HFFc6 (cell line): ENCODE results near the gene HOXA6. TPM values are rescaled to one million over a fixed set of nuclear protein-coding genes. Genes with fewer than 3 reads are reported as not detected.

Experiments used
- DNase-seq: peaks from one replicate; pipeline ENCODE4 v3.0.0-alpha.2; 2018
- H3K27ac Mint-ChIP-seq: 2 replicates; pipeline ENCODE4 v1.8.0; 2020; ENCODE audit warnings: mild to moderate bottlenecking, mixed read lengths
- H3K27me3 Mint-ChIP-seq: 2 replicates; pipeline ENCODE4 v1.8.0; 2021; ENCODE audit warnings: mild to moderate bottlenecking, moderate library complexity, mixed read lengths; ENCODE audit not compliant: insufficient read depth
- H3K36me3 Mint-ChIP-seq: 2 replicates; pipeline ENCODE4 v1.8.0; 2021; ENCODE audit warnings: low read depth, mixed read lengths
- H3K4me1 Mint-ChIP-seq: 2 replicates; pipeline ENCODE4 v1.8.0; 2020; ENCODE audit warnings: low read depth, mixed read lengths
- H3K4me3 Mint-ChIP-seq: 2 replicates; pipeline ENCODE4 v1.8.0; 2020; ENCODE audit warnings: mild to moderate bottlenecking, moderate library complexity, mixed read lengths
- H3K9me3 Mint-ChIP-seq: 2 replicates; pipeline ENCODE4 v1.8.0; 2020; ENCODE audit warnings: mild to moderate bottlenecking, mixed read lengths
- total RNA-seq, 6 experiments: library from RNA; stranded (reverse); fragmentation: NEBNext Ultra II Directional; extraction: Animal tissue kit (Norgen Biotek cat#: 25700); gene quantifications; 2 replicates in 1 of 6; 3 replicates in 5 of 6; pipeline ENCODE4 v1.2.3, GENCODE V29; 2021
- TF ChIP-seq, protein P1 (sequence below): fragments of 200-600 bp; sonication (generic); IDR thresholded peaks from 2 replicates; pipeline ENCODE4 v1.5.0; 2021; ENCODE audit warnings: antibody characterized with exemption, mild to moderate bottlenecking

The HOXA6 gene
- total RNA-seq, 6 experiments from 2014 or later, result 2.3 to 3.8 (median 2.8) TPM

DNA sequence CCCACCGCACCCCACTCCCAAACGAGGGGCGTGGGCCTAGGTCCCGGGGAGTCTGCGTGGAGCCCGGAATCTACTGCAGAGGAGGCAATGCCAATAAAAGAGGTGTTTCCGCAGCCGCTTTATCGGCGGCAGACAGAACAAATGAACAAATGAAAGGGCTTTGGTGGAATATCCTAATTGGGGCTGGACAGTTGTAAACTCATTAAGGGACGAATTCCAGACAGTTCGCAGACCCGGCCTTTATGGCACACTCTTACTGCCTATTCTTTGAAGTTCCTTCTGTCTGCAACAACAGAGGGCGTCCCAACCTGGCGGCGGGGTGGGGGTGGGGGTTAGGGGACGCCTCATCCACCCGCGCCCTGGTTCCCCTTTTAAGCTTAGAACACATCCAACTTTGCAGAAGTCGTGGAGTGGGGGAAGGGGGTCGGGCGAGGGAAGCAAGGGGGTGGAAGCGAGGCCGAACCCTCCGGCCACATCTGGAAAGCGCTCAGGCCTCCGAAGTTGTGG lies 13.7 kb upstream of the HOXA6 start:
- Mint-ChIP-seq H3K36me3 (peaks cover 31% of the 10 kb centered on the region), H3K27me3 (peaks cover 8% of the 10 kb centered on the region), H3K4me3 (peak overlapping the region; percentile 86), H3K4me1 (no peaks in the 10 kb centered on the region; the same call in 1 of the 2 replicates), H3K27ac (peak overlapping the region; percentile 81), H3K9me3 (no peaks in the 10 kb centered on the region)
- TF ChIP-seq, protein P1, sequence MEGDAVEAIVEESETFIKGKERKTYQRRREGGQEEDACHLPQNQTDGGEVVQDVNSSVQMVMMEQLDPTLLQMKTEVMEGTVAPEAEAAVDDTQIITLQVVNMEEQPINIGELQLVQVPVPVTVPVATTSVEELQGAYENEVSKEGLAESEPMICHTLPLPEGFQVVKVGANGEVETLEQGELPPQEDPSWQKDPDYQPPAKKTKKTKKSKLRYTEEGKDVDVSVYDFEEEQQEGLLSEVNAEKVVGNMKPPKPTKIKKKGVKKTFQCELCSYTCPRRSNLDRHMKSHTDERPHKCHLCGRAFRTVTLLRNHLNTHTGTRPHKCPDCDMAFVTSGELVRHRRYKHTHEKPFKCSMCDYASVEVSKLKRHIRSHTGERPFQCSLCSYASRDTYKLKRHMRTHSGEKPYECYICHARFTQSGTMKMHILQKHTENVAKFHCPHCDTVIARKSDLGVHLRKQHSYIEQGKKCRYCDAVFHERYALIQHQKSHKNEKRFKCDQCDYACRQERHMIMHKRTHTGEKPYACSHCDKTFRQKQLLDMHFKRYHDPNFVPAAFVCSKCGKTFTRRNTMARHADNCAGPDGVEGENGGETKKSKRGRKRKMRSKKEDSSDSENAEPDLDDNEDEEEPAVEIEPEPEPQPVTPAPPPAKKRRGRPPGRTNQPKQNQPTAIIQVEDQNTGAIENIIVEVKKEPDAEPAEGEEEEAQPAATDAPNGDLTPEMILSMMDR, result peak; percentile 60
- no peak for DNase-seq

DNA sequence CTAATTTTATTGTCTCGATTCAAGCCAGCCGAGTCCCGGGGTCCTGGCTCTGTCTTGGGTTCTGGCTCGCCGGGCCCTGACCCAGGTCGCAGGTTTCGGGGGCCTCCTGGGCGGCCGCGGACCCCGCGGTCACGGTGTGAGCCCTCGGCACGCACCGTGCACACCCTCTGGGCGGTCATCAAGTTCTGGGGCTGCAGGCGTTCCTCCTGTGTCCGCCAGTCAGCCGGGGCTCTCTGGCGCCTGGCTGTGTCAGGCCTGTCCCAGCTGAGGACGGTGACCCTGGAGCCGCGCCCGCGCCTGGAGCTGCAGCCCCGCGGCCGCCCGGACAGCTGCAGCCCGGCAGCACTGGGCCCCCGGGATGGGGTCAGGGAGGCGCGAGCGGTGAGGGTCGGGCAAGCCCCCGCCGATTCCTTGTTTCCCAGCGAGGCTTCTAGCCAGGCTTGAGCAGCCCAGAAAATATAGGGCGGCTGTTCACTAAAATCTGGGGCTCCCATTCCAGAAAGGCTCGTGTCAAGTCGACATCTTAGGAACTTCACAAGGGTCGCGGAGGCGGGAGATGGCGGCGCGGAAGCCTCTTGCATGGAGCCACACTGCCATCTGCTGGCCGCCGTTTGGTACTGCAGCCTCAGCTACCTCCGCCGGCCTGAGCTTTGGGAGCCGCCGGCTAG lies 13.1 kb upstream of the HOXA6 start:
- peak; percentile 71 for DNase-seq
- Mint-ChIP-seq H3K36me3 (peaks cover 31% of the 10 kb centered on the region), H3K9me3 (no peaks in the 10 kb centered on the region), H3K4me3 (peak overlapping the region; percentile 86), H3K27ac (peak overlapping the region; percentile 81), H3K4me1 (peaks cover 2% of the 10 kb centered on the region), H3K27me3 (peaks cover 10% of the 10 kb centered on the region)
- TF ChIP-seq, protein P1, result peak; percentile 100

DNA sequence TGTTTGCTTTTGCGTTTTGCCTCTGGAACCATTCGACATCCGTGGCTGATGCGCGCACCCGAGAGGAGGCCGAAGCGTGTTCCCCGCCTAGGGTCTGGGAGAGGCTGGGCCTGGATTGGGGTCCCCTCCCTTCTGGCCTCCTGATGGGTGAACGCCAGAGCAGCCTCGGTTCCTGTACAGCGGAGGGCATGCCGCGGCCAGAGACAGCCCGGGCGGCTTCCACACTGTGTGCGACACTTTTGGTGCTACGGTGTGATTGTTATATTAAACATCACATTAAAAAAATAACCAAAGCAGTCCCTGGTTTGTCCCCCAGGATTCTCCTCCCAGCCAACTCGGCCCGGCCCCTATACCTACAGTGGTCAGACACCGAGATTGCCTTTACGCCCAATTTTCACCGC lies 12.6 kb upstream of the HOXA6 start:
- H3K27me3 Mint-ChIP-seq, result peaks cover 13% of the 10 kb centered on the region
- no peak overlapping the region for H3K4me3 Mint-ChIP-seq
- H3K4me1 Mint-ChIP-seq, result peaks cover 7% of the 10 kb centered on the region
- H3K36me3 Mint-ChIP-seq, result peaks cover 31% of the 10 kb centered on the region
- TF ChIP-seq, protein P1, result no peak
- no peaks in the 10 kb centered on the region for H3K9me3 Mint-ChIP-seq
- no peak overlapping the region for H3K27ac Mint-ChIP-seq
- no peak for DNase-seq

DNA sequence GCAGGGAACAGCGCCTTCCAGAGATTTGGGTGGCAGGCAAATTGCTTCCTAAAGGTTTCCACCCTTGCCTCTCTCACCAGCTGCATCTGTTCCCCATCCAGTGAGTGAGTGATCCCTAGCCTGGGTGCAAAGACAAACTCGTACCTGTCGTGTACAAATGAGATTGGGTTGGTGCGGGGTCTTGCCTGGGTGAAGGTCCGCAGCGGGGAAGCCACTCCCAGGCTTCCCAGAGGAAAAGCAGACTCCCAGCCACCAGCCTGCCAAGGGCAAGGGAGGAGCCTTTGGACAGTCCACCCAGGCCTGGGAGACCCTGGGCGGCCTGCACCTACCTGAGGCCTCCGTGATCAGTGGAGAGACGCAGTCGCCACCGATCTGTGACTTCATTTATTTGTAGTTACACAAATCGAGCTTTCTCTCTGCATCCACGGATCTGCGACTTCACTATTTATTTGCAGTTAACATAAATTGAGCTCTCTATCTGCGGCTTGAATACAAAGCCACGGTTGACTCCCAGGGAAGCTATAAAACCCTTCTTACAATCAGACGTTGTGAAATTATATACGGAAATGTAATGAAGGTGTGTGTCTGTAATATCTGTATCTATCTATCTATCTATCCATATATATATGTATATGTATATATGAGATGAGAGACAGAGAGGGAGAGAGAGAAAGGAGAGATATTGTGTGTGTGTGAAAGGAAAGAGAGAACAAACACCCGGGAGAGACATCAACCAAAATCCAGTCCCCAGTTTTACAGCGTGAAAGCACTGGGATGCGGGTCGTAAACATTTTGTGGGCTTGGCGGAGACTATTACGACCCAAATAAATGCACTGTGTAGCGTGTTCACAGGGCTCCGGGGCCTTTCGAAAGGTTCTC lies 11.9 kb upstream of the HOXA6 start:
- Mint-ChIP-seq H3K9me3 (no peaks in the 10 kb centered on the region), H3K27ac (no peak overlapping the region), H3K36me3 (peaks cover 31% of the 10 kb centered on the region), H3K4me1 (peaks cover 13% of the 10 kb centered on the region), H3K27me3 (peaks cover 13% of the 10 kb centered on the region), H3K4me3 (no peak overlapping the region; the same call in 1 of the 2 replicates)
- DNase-seq, result no peak
- TF ChIP-seq, protein P1, result no peak

DNA sequence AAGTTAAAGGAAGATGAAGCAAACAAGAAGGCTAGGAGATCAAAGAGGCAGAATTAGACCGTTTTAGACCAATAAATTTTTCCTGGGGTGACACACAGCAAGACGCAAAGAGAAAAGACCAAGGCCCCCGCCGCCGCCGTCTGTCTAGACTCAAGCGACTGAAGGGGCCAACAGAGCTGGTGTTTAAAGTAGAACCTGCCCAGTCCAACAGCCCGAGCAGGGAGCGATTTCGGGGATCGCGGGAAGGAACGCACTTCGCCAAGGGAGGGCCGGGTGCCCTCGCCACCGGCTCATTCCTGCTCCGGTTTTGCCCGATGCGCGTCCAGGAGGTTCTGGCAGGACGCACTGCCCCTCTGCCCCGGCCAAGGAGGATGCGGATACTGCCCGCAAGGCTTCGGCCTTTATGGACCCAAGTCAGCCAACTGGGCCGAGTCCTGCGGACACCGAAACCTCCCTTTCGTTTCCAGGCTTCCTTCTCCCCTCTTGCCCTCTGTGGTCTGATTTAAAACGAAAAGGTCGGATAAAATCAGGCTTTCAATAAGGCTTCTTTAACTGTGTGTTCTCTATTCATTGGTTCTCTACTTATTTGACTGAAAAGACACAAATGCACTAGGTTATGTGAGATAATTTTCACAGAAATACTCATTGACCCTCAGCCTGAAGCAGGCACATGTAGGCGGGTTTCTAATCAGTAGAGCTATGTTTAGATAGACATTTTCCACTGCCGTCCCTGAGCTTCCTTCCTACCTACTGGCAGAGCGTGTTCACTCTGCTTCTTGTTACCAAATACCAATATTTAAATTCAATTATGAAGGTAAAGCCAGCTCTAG lies 11.1 kb upstream of the HOXA6 start:
- Mint-ChIP-seq H3K36me3 (peaks cover 23% of the 10 kb centered on the region), H3K4me3 (no peak overlapping the region), H3K27me3 (peaks cover 13% of the 10 kb centered on the region), H3K27ac (no peak overlapping the region), H3K4me1 (peaks cover 22% of the 10 kb centered on the region), H3K9me3 (no peaks in the 10 kb centered on the region)
- TF ChIP-seq, protein P1, result no peak
- no peak for DNase-seq
